ENCODE measurements around the gene KCTD4.

KCTD4 gene

GRCh38 chr13:45209229-45209628 is 8.4 kb upstream of the KCTD4 start:
- TF ChIP-seq SIN3A (IDR thresholded peaks at IDR 0.05; ENCODE audit: borderline replicate concordance, insufficient read depth, low read length): no peak
- TF ChIP-seq FOXP2 (optimal IDR thresholded peaks at IDR 0.05; ENCODE audit: borderline replicate concordance, extremely low read depth, extremely low read length, insufficient read depth): no peak
- no peak for TF ChIP-seq TAF1 (IDR thresholded peaks at IDR 0.05; ENCODE audit: borderline replicate concordance, insufficient read depth, low read length)
- no peak for TF ChIP-seq POLR2AphosphoS5 (IDR thresholded peaks at IDR 0.05; ENCODE audit: low read depth, low read length)
- TF ChIP-seq, protein P1, sequence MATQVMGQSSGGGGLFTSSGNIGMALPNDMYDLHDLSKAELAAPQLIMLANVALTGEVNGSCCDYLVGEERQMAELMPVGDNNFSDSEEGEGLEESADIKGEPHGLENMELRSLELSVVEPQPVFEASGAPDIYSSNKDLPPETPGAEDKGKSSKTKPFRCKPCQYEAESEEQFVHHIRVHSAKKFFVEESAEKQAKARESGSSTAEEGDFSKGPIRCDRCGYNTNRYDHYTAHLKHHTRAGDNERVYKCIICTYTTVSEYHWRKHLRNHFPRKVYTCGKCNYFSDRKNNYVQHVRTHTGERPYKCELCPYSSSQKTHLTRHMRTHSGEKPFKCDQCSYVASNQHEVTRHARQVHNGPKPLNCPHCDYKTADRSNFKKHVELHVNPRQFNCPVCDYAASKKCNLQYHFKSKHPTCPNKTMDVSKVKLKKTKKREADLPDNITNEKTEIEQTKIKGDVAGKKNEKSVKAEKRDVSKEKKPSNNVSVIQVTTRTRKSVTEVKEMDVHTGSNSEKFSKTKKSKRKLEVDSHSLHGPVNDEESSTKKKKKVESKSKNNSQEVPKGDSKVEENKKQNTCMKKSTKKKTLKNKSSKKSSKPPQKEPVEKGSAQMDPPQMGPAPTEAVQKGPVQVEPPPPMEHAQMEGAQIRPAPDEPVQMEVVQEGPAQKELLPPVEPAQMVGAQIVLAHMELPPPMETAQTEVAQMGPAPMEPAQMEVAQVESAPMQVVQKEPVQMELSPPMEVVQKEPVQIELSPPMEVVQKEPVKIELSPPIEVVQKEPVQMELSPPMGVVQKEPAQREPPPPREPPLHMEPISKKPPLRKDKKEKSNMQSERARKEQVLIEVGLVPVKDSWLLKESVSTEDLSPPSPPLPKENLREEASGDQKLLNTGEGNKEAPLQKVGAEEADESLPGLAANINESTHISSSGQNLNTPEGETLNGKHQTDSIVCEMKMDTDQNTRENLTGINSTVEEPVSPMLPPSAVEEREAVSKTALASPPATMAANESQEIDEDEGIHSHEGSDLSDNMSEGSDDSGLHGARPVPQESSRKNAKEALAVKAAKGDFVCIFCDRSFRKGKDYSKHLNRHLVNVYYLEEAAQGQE (IDR thresholded peaks at IDR 0.05; ENCODE audit: insufficient read depth in 1 of 2, low read depth in 2 of 2, low read length in 2 of 2): no peak

DNA sequence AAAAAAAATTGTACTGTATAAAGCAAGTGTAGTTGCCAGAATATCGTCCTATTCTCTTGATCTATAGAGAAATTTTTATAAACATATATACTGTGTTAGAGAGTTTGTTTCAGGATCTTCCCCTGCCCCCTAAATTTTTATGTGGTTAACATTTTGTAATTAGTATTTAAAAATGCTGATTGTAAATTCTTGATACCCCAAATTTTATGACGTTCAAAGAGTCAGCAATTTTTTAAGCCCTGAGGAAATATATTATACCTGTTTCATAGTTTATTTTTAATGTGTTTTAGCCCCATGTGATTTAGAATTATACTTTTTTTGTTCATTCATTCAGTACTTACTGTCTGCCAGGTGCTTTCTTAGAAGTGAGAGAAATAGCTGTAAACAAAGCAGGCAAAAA is 7.3 kb upstream of the KCTD4 start:
- TF ChIP-seq FOXP2 (optimal IDR thresholded peaks at IDR 0.05; ENCODE audit: borderline replicate concordance, extremely low read depth, extremely low read length, insufficient read depth): no peak
- TF ChIP-seq POLR2AphosphoS5 (IDR thresholded peaks at IDR 0.05; ENCODE audit: low read depth, low read length): no peak
- TF ChIP-seq TAF1 (IDR thresholded peaks at IDR 0.05; ENCODE audit: borderline replicate concordance, insufficient read depth, low read length): no peak
- TF ChIP-seq SIN3A (IDR thresholded peaks at IDR 0.05; ENCODE audit: borderline replicate concordance, insufficient read depth, low read length): no peak
- TF ChIP-seq, protein P1 (IDR thresholded peaks at IDR 0.05; ENCODE audit: insufficient read depth in 1 of 2, low read depth in 2 of 2, low read length in 2 of 2): no peak

- no peak for TF ChIP-seq TAF1 (IDR thresholded peaks at IDR 0.05; ENCODE audit: borderline replicate concordance, insufficient read depth, low read length)
- TF ChIP-seq, protein P1 (IDR thresholded peaks at IDR 0.05; ENCODE audit: insufficient read depth in 1 of 2, low read depth in 2 of 2, low read length in 2 of 2): no peak
- no peak for TF ChIP-seq SIN3A (IDR thresholded peaks at IDR 0.05; ENCODE audit: borderline replicate concordance, insufficient read depth, low read length)
- no peak for TF ChIP-seq FOXP2 (optimal IDR thresholded peaks at IDR 0.05; ENCODE audit: borderline replicate concordance, extremely low read depth, extremely low read length, insufficient read depth)
- no peak for TF ChIP-seq POLR2AphosphoS5 (IDR thresholded peaks at IDR 0.05; ENCODE audit: low read depth, low read length)
Observed at GRCh38 chr13:45207319-45207718, 6.5 kb upstream of the KCTD4 start.

GRCh38 chr13:45206340-45206739 is 5.5 kb upstream of the KCTD4 start:
- no peak for TF ChIP-seq POLR2AphosphoS5 (IDR thresholded peaks at IDR 0.05; ENCODE audit: low read depth, low read length)
- TF ChIP-seq FOXP2 (optimal IDR thresholded peaks at IDR 0.05; ENCODE audit: borderline replicate concordance, extremely low read depth, extremely low read length, insufficient read depth): no peak
- TF ChIP-seq, protein P1 (IDR thresholded peaks at IDR 0.05; ENCODE audit: insufficient read depth in 1 of 2, low read depth in 2 of 2, low read length in 2 of 2): no peak
- TF ChIP-seq TAF1 (IDR thresholded peaks at IDR 0.05; ENCODE audit: borderline replicate concordance, insufficient read depth, low read length): no peak
- no peak for TF ChIP-seq SIN3A (IDR thresholded peaks at IDR 0.05; ENCODE audit: borderline replicate concordance, insufficient read depth, low read length)

DNA sequence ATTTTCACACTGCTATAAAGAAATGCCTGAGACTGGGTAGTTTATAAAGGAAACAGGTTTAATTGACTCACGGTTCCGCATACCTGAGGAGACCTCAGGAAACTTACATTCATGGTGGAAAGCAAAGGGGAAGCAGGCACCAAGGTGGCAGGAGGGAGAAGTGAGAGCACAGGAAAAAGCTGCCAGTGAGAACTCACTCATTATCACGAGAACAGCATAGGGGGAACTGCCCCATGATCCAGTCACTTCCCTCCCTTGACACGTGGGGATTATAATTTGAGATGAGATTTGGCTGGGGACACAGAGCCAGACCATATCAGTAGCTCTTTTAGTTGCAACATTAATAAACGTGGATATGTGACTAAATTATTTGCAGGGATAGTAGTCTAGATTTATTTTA is 4.3 kb upstream of the KCTD4 start:
- TF ChIP-seq FOXP2 (optimal IDR thresholded peaks at IDR 0.05; ENCODE audit: borderline replicate concordance, extremely low read depth, extremely low read length, insufficient read depth): no peak
- TF ChIP-seq POLR2AphosphoS5 (IDR thresholded peaks at IDR 0.05; ENCODE audit: low read depth, low read length): no peak
- no peak for TF ChIP-seq TAF1 (IDR thresholded peaks at IDR 0.05; ENCODE audit: borderline replicate concordance, insufficient read depth, low read length)
- no peak for TF ChIP-seq SIN3A (IDR thresholded peaks at IDR 0.05; ENCODE audit: borderline replicate concordance, insufficient read depth, low read length)
- TF ChIP-seq, protein P1 (IDR thresholded peaks at IDR 0.05; ENCODE audit: insufficient read depth in 1 of 2, low read depth in 2 of 2, low read length in 2 of 2): no peak
